ENCODE data around the gene EDAR. TPM values are rescaled to one million over a fixed set of nuclear protein-coding genes. Genes with fewer than 3 reads are reported as not detected.

The EDAR gene
- polyA plus RNA-seq, 3 donors, result not detected

GRCh38 chr2:108963057-108963456 is 26.0 kb downstream of the EDAR start:
- H3K36me3 ChIP-seq (replicated peaks in 1 of 2; ENCODE audit: control insufficient read depth in 1 of 2, insufficient read depth in 2 of 2, low read length in 2 of 2), result no peaks in the 10 kb centered on the region
- H3K9me3 Mint-ChIP-seq, result peaks cover 0 to 2% (median 0%) of the 10 kb centered on the region in 7 donors
- no peak overlapping the region for H3K4me3 Mint-ChIP-seq
- H3K4me2 ChIP-seq (replicated peaks; ENCODE audit: extremely low read depth, low read length, poor library complexity, severe bottlenecking), result no peak overlapping the region
- no peak overlapping the region for H3K4me3 ChIP-seq (replicated peaks in 1 of 3; ENCODE audit: low read depth in 2 of 3, low read length in 3 of 3)
- WGBS (ENCODE audit: insufficient coverage), result 95% methylated on average over 4 of the region's 8 CpGs
- no peaks in the 10 kb centered on the region for H3K4me1 ChIP-seq (ENCODE audit: control insufficient read depth in 1 of 2, insufficient read depth in 2 of 2, low read length in 2 of 2)
- no peak overlapping the region for H3K27ac Mint-ChIP-seq
- H3K27ac ChIP-seq (ENCODE audit: low read depth in 1 of 2, low read length in 2 of 2), result no peak overlapping the region
- TF ChIP-seq CTCF (IDR thresholded peaks at IDR 0.05), result no peak
- no peaks in the 10 kb centered on the region for H3K79me2 ChIP-seq (ENCODE audit: insufficient read depth, low read length)
- DNase-seq, result no peak
- peaks cover 0 to 4% (median 1%) of the 10 kb centered on the region in 3 donors for H3K27me3 Mint-ChIP-seq (ENCODE audit: low read depth in 3 of 3)
- no peak overlapping the region for H2AFZ ChIP-seq (ENCODE audit: insufficient read depth, low read depth, low read length, poor library complexity, severe bottlenecking)
- intact Hi-C loops (cut with micrococcal nuclease), result no loop called here
- H3K4me1 Mint-ChIP-seq, result no peaks in the 10 kb centered on the region
- no peaks in the 10 kb centered on the region for H3K27me3 ChIP-seq (ENCODE audit: control insufficient read depth in 2 of 2, insufficient read depth in 2 of 2, low read length in 2 of 2)
- no peaks in the 10 kb centered on the region for H3K9me3 ChIP-seq (replicated peaks in 1 of 2; ENCODE audit: control insufficient read depth in 1 of 2, insufficient read depth in 1 of 2, low read length in 2 of 2)
- no peak overlapping the region for H3K9ac ChIP-seq (ENCODE audit: insufficient read depth, low read length, poor library complexity, severe bottlenecking)
- H4K20me1 ChIP-seq (ENCODE audit: insufficient read depth, low read length), result no peaks in the 10 kb centered on the region
- no peaks in the 10 kb centered on the region for H3K36me3 Mint-ChIP-seq

- Histone ChIP-seq H3K4me3 (replicated peaks in 1 of 3; ENCODE audit: low read depth in 2 of 3, low read length in 3 of 3) (no peak overlapping the region), H3K4me2 (replicated peaks; ENCODE audit: extremely low read depth, low read length, poor library complexity, severe bottlenecking) (no peak overlapping the region), H3K4me1 (ENCODE audit: control insufficient read depth in 1 of 2, insufficient read depth in 2 of 2, low read length in 2 of 2) (no peaks in the 10 kb centered on the region), H3K27ac (ENCODE audit: low read depth in 1 of 2, low read length in 2 of 2) (no peak overlapping the region), H3K27me3 (ENCODE audit: control insufficient read depth in 2 of 2, insufficient read depth in 2 of 2, low read length in 2 of 2) (no peaks in the 10 kb centered on the region), H3K9ac (ENCODE audit: insufficient read depth, low read length, poor library complexity, severe bottlenecking) (no peak overlapping the region), H2AFZ (ENCODE audit: insufficient read depth, low read depth, low read length, poor library complexity, severe bottlenecking) (no peak overlapping the region), H3K36me3 (replicated peaks in 1 of 2; ENCODE audit: control insufficient read depth in 1 of 2, insufficient read depth in 2 of 2, low read length in 2 of 2) (no peaks in the 10 kb centered on the region), H3K9me3 (replicated peaks in 1 of 2; ENCODE audit: control insufficient read depth in 1 of 2, insufficient read depth in 1 of 2, low read length in 2 of 2) (no peaks in the 10 kb centered on the region), H4K20me1 (ENCODE audit: insufficient read depth, low read length) (no peaks in the 10 kb centered on the region), H3K79me2 (ENCODE audit: insufficient read depth, low read length) (no peaks in the 10 kb centered on the region)
- Mint-ChIP-seq H3K36me3 (no peaks in the 10 kb centered on the region), H3K27ac (no peak overlapping the region), H3K4me1 (no peaks in the 10 kb centered on the region), H3K4me3 (no peak overlapping the region), H3K27me3 (ENCODE audit: low read depth in 3 of 3) (peaks cover 0 to 2% (median 1%) of the 10 kb centered on the region in 3 donors), H3K9me3 (peaks cover 0 to 2% (median 0%) of the 10 kb centered on the region in 7 donors)
- DNase-seq, result no peak
- WGBS (ENCODE audit: insufficient coverage), result 96% methylated on average over 3 of the region's 4 CpGs
- intact Hi-C loops (cut with micrococcal nuclease), result no loop called here
- TF ChIP-seq CTCF (IDR thresholded peaks at IDR 0.05), result no peak
These were observed 27.2 kb downstream of the EDAR start for GRCh38 chr2:108961796-108962195.
